ENCODE results near the gene TEDC1.
"Not testable (repeated sequence)": the region's sequence is repeated elsewhere in the genome, so short reads cannot be mapped to it uniquely, and the experiment has no call there.

TEDC1 gene

DNA sequence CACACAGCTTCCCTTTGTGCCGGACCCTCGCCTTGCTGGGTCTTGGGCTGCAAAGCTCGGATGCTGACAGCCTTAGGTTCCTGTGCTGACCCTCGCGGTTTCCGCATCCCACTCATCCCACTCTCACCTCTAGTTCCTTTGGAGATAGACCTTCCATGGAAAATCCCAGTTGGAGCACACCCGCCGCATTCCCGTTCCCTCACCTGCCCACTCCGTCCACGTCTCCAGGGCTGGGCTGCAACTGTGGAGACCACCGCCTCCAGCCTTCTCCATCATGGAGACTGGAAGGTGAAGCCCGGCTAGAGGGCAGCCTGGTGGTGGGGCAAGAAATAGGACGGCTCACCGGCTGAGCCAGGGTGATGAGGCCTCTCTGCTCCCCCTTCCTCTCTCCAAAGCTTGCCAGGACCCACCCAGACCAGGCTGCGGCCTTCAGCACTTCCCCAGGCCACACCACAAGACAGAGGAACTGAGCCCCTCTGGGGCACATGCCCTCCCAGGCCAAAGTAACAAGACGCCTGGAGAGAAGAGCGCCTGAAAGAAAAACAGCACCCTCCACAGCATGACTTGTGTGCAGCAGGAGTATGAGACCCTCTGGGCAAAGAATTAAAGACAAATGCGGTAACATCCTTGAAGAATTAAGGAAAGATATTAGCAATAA lies 50.3 kb downstream of the TEDC1 start:
- DNase-seq (ENCODE audit: low read depth): no peak

GRCh38 chr14:105545676-105546075 lies 54.6 kb downstream of the TEDC1 start:
- not testable (repeated sequence) for DNase-seq (ENCODE audit: low read depth)

DNA sequence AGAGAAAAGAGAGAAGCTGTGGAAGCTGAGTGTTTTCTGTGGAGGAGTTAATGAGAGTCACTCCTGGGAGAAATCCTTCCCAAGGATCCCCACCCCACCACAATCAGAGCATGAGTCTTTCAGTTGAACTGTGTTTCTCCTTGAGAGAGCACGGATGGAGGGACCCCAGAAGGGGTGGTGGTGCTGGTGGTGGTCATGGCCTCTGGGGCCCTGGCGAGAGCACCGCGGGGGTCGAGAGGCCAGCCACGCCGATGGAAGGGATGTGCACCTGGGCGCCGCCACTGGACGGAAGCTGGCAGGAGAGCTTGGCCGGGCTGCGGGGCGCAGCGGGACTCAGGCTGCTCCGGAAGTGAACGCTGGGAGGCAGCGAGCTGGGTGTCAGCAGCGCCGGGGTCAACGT lies 55.4 kb downstream of the TEDC1 start:
- not testable (repeated sequence) for DNase-seq (ENCODE audit: low read depth)

DNA sequence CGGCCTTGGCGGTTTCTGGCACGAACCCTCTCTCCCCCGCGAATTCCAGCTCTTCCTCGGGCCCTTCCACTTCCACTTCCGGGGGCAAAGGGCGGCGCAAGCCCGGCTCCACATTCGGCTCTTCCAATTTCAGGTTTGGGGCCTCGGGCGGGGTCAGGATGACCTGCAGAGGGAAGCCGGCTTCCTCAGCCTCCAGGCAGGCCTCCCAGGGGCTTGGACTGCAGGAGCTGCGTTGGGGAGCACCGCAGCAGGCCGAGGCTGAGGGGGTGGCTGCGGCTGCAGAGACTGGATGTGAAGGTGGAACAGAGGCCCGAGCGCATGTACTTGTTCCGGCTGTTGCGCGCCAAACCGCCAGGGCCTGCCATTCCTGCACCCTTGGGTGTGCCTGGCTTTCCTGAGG lies 56.0 kb downstream of the TEDC1 start:
- DNase-seq (ENCODE audit: low read depth): not testable (repeated sequence)

DNA sequence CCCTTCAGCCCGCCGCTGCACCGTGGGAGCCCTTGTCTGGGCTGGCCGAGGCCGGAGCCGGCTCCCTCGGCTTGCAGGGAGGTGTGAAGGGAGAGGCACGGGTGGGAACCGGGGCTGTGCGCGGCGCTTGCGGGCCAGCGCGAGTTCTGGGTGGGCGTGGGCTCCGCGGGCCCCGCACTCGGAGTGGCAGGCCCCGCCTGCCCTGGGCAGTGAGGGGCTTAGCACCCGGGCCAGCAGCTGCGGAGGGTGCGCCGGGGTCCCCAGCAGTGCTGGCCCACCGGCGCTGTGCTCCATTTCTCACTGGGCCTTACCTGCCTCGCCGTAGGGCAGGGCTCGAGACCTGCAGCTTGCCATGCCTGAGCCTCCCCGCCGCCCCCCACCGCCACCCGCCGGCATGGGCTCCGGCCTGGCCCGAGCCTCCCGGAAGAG lies 56.7 kb downstream of the TEDC1 start:
- no peak for DNase-seq (ENCODE audit: low read depth)
